Left lung (tissue), 10 donors: ENCODE results near the gene GRIN1. TPM values are rescaled to one million over a fixed set of nuclear protein-coding genes. Genes with fewer than 3 reads are reported as not detected.

Source experiments
- ATAC-seq: fragments of 200-7000 bp; cut with Tn5 transposase; one replicate; pipeline ENCODE4 v1.9.1; 2020; ENCODE audit warnings: moderate library complexity
- DNase-seq, 4 donors: peaks; one replicate each; pipeline ENCODE4 v3.0.0-alpha.2; 2013 to 2020
- H3K27ac ChIP-seq, 2 donors: fragments of 200-600 bp; sonication (generic) in 1 of 2; one replicate each; pipeline versions ENCODE4 v1.5.0 to v1.8.0; 2020 to 2021
- H3K27me3 ChIP-seq, 2 donors: fragments of 200-600 bp; sonication (generic) in 1 of 2; one replicate each; pipeline versions ENCODE4 v1.5.0 to v1.8.0; 2020 to 2021
- H3K36me3 ChIP-seq, 2 donors: fragments of 200-600 bp; sonication (generic) in 1 of 2; one replicate each; pipeline versions ENCODE4 v1.5.0 to v1.8.0; 2020 to 2021
- H3K4me1 ChIP-seq, 2 donors: fragments of 200-600 bp; one replicate each; pipeline ENCODE4 v1.8.0; 2021
- H3K4me3 ChIP-seq, 2 donors: fragments of 200-600 bp; sonication (generic) in 1 of 2; one replicate each; pipeline versions ENCODE4 v1.5.0 to v1.8.0; 2020 to 2021; ENCODE audit warnings: mild to moderate bottlenecking in 1 of 2
- H3K9me3 ChIP-seq, 2 donors: fragments of 200-600 bp; sonication (generic) in 1 of 2; one replicate each; pipeline versions ENCODE4 v1.5.0 to v1.8.0; 2020 to 2021
- intact Hi-C, 2 donors: fragments of 100-400 bp; cut with DNase I; formaldehyde crosslinking; loops; one replicate each; pipeline versions ENCODE4 v1.11.2 to v1.14.2; 2022
- polyA plus RNA-seq, 6 donors: library from polyadenylated mRNA; unstranded; fragments of 120-200 nt; gene quantifications; one replicate each; pipeline ENCODE4 v1.2.1, GENCODE V29; 2013; ENCODE audit not compliant: insufficient read length in 6 of 6
- total RNA-seq, 2 donors: library from RNA; stranded (reverse); fragmentation: NEBNext Ultra II Directional; extraction: Animal tissue kit (Norgen Biotek cat#: 25700); gene quantifications; one replicate each; pipeline ENCODE4 v1.2.1, GENCODE V29; 2021
- TF ChIP-seq, protein P1 (sequence below), 2 donors: fragments of 200-600 bp; sonication (generic) in 1 of 2; IDR thresholded peaks; one replicate each; pipeline versions ENCODE4 v1.5.0 to v1.8.0; 2021; ENCODE audit warnings: antibody characterized with exemption in 2 of 2
- donor health status: DM: no; HTN: yes; CAD: no.
- donor health status: DM: no; HTN: no; CAD: no.

GRIN1 gene
- total and polyA plus RNA-seq, 8 donors = 0.15 to 0.55 (median 0.28) TPM

DNA sequence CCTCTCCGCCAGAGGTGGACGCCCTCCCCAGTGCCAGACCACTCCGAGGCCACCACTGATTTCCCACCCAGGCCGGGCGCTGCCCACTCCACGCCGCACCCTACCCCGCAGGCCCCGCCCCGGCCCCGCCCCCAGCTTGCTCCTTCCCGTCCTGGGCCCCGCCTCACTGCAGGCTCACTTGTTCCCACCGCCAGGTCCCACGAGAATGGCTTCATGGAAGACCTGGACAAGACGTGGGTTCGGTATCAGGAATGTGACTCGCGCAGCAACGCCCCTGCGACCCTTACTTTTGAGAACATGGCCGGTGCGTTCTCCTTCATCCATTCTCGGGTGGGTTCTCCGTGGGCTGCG, 24.4 kb downstream of the GRIN1 start:
- TF ChIP-seq, protein P1, sequence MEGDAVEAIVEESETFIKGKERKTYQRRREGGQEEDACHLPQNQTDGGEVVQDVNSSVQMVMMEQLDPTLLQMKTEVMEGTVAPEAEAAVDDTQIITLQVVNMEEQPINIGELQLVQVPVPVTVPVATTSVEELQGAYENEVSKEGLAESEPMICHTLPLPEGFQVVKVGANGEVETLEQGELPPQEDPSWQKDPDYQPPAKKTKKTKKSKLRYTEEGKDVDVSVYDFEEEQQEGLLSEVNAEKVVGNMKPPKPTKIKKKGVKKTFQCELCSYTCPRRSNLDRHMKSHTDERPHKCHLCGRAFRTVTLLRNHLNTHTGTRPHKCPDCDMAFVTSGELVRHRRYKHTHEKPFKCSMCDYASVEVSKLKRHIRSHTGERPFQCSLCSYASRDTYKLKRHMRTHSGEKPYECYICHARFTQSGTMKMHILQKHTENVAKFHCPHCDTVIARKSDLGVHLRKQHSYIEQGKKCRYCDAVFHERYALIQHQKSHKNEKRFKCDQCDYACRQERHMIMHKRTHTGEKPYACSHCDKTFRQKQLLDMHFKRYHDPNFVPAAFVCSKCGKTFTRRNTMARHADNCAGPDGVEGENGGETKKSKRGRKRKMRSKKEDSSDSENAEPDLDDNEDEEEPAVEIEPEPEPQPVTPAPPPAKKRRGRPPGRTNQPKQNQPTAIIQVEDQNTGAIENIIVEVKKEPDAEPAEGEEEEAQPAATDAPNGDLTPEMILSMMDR (IDR thresholded peaks at IDR 0.05) = no peak
- peak; percentile 63 for ATAC-seq
- Histone ChIP-seq H3K4me1 (peaks cover 11 to 25% of the 10 kb centered on the region in 2 donors), H3K36me3 (no peaks in the 10 kb centered on the region), H3K9me3 (no peaks in the 10 kb centered on the region), H3K4me3 (peak overlapping the region; percentile 11 to 36), H3K27ac (no peak overlapping the region), H3K27me3 (peaks cover 94 to 100% of the 10 kb centered on the region in 2 donors)
- intact Hi-C loops = no loop called here
- no peak for DNase-seq

DNA sequence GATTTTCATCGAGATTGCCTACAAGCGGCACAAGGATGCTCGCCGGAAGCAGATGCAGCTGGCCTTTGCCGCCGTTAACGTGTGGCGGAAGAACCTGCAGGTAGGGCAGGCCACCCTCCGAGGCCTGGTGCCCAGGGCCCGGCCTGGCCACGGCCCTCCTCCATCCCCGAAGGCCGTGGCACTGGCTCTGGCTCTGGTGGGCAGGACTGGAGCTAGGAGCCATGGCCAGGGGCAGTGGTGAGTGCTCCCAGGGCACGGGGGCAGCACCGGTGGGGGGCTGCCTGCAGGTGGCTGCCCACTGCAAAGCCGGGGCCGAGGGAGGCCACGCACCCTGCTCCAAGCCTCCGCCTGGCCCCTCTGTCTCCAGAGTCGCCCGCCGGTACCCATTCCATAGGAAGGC, 24.9 kb downstream of the GRIN1 start:
- intact Hi-C loops = no loop called here
- no peak for DNase-seq
- Histone ChIP-seq H3K9me3 (no peaks in the 10 kb centered on the region), H3K27ac (no peak overlapping the region), H3K4me3 (no peak overlapping the region), H3K27me3 (peaks cover 96 to 100% of the 10 kb centered on the region in 2 donors), H3K4me1 (peaks cover 14 to 30% of the 10 kb centered on the region in 2 donors), H3K36me3 (no peaks in the 10 kb centered on the region)
- no peak for ATAC-seq
- TF ChIP-seq, protein P1 (IDR thresholded peaks at IDR 0.05) = no peak

DNA sequence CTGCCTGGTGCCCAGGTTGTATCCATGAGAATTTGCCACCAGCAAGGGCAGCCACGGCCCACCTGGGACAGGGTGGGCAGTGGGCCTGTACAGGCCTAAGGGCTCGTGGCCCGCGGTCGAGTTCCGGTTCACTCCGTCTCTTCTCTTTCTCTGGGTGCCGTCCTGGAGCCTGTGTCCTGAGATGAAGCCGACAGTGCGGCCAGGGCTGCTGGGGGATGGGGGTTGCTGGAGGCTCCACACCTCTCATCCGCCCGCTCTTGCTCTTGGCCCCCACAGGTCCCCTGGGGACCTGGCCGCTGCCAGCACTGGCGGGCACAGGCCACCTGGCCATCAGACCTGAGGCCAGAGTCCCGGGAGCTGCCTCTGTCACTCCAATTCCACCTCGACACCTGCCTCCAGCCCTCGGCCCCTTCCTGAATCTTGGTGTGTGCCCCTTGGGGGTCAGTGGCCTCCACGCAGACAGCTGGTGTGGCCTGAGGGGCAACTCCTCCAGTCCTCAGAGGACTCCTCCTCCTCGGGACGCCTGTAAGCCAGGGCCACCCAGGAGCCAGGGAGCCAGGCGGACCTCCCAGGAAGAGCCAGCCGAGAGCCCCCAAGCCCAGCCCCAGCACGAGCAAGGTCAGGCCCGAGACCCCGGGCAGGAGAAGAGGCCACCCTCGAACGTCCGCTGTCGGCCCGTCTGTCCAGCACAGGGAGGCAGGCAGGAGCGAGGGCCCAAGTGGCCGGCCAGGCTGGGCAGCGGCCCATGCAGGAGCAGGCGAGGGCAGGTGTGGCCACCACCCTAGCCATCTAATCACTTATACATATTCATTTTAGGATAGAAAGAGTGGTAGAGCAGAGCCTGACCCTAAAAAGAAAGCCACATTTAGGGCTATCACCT, 25.7 kb downstream of the GRIN1 start:
- ATAC-seq (no peak), DNase-seq (no peak)
- Histone ChIP-seq H3K27ac (no peak overlapping the region), H3K9me3 (no peaks in the 10 kb centered on the region), H3K4me1 (peaks cover 14 to 38% of the 10 kb centered on the region in 2 donors), H3K36me3 (no peaks in the 10 kb centered on the region), H3K4me3 (no peak overlapping the region), H3K27me3 (peaks cover 96 to 100% of the 10 kb centered on the region in 2 donors)
- TF ChIP-seq, protein P1 (IDR thresholded peaks at IDR 0.05) = no peak
- intact Hi-C loops = no loop called here

DNA sequence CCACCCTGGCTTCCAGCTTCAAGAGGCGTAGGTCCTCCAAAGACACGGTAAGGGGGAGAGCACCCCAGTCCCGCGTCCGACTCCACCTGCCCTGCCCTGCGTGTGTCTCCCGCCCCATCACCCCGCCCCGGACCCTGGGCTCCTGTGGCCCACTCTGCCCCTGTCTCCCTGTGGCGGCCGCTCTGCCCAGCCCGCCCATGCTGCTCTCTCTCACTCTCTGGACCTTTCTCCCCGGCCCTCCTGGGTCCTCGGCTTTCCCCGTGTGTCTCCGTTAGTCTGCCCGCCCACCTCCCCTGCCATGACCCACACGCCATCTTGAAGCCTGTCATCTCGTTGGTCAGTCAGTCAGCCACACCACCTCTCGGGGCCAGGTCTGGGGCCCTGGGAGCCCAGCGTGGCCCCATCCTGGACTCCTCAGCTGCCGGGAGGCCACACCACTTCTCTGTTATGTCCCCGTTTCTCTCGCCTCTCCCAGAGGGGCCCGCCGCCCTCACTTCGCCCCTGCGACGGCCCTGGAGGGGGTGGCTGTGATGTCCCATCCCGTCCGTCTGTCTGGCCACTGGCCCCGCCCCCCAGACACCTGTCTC, 26.4 kb downstream of the GRIN1 start:
- no peak overlapping the region for H3K4me3 ChIP-seq
- ATAC-seq (no peak), DNase-seq (no peak)
- TF ChIP-seq, protein P1 (IDR thresholded peaks at IDR 0.05) = no peak
- intact Hi-C loops = no loop called here
- no peak overlapping the region for H3K27ac ChIP-seq
- peaks cover 97 to 100% of the 10 kb centered on the region in 2 donors for H3K27me3 ChIP-seq
- H3K9me3 ChIP-seq = no peaks in the 10 kb centered on the region
- no peaks in the 10 kb centered on the region for H3K36me3 ChIP-seq
- peaks cover 14 to 42% of the 10 kb centered on the region in 2 donors for H3K4me1 ChIP-seq
